Measurements from ENCODE around the gene RNF13.

RNF13 gene

GRCh38 chr3:149812606-149813366 lies at the start of gene RNF13:
Gene RNF13 (plus strand): TSS chr3:149813215. CDS start chr3:149846027, 32,812 bp downstream.
- DNase-seq, result peak; percentile 96

- no peak for DNase-seq
These were observed 49.3 kb upstream of the RNF13 start for GRCh38 chr3:149763565-149764195.

- DNase-seq, result no peak
These were observed 48.7 kb upstream of the RNF13 start for GRCh38 chr3:149764302-149764701.

- no peak for DNase-seq
These were observed 47.2 kb upstream of the RNF13 start for GRCh38 chr3:149765762-149766334.

GRCh38 chr3:149767720-149768119 lies 45.3 kb upstream of the RNF13 start:
- no peak for DNase-seq

GRCh38 chr3:149768704-149769103 lies 44.3 kb upstream of the RNF13 start:
- DNase-seq, result no peak

GRCh38 chr3:149770246-149770645 lies 42.8 kb upstream of the RNF13 start:
- DNase-seq, result no peak

- peak; percentile 53 for DNase-seq
These were observed 41.3 kb upstream of the RNF13 start for GRCh38 chr3:149771652-149772271.

- DNase-seq, result no peak
These were observed 40.2 kb upstream of the RNF13 start for GRCh38 chr3:149772861-149773260.

- no peak for DNase-seq
These were observed 36.8 kb upstream of the RNF13 start for GRCh38 chr3:149776170-149776569.

GRCh38 chr3:149777414-149778214 lies 35.4 kb upstream of the RNF13 start:
- DNase-seq, result no peak

GRCh38 chr3:149781211-149781610 lies 31.8 kb upstream of the RNF13 start:
- DNase-seq, result no peak

- DNase-seq, result no peak
These were observed 31.3 kb upstream of the RNF13 start for GRCh38 chr3:149781741-149782140.

GRCh38 chr3:149783576-149783975 lies 29.4 kb upstream of the RNF13 start:
- no peak for DNase-seq

- no peak for DNase-seq
These were observed 28.8 kb upstream of the RNF13 start for GRCh38 chr3:149784064-149784704.

GRCh38 chr3:149790268-149790667 lies 22.7 kb upstream of the RNF13 start:
- no peak for DNase-seq

GRCh38 chr3:149790698-149791097 lies 22.3 kb upstream of the RNF13 start:
- no peak for DNase-seq

GRCh38 chr3:149792452-149793270 lies 20.4 kb upstream of the RNF13 start, which contains the start of gene ANKUB1:
Gene ANKUB1 (minus strand): TSS chr3:149792554. CDS start chr3:149792366, 188 bp downstream.
- no peak for DNase-seq

GRCh38 chr3:149796026-149796425 lies 17.0 kb upstream of the RNF13 start:
- DNase-seq, result no peak

GRCh38 chr3:149800693-149801092 lies 12.3 kb upstream of the RNF13 start:
- no peak for DNase-seq

GRCh38 chr3:149801195-149801594 lies 11.8 kb upstream of the RNF13 start:
- DNase-seq, result no peak
